GM12878 (cell line): ENCODE results near the gene NINJ1. TPM values are rescaled to one million over a fixed set of nuclear protein-coding genes. Genes with fewer than 3 reads are reported as not detected.

Experiments used
- ATAC-seq: fragments of 200-7000 bp; cut with Tn5 transposase; 3 replicates; pipeline ENCODE4 v1.9.1; 2020; ENCODE audit warnings: mild to moderate bottlenecking, moderate library complexity
- BruUV-seq: library from RNA; stranded (reverse); fragments of 400-500 nt; replicated peaks from 2 replicates; lab custom pipeline; 2021; lab: Mats Ljungman, UMichigan
- CTCF ChIA-PET: fragments of 300-600 bp; sonication (Branson Sonifier 250); formaldehyde crosslinking; extraction: SDS; loops from one replicate; lab custom pipeline; 2021; ENCODE audit warnings: inconsistent platforms; lab: Yijun Ruan, JAX
- POLR2A ChIA-PET: fragments of 350-600 bp; formaldehyde crosslinking; extraction: SDS; loops from one replicate; lab custom pipeline; 2021; ENCODE audit warnings: inconsistent platforms; lab: Charles Lee
- RAD21 ChIA-PET: fragments of 300-600 bp; sonication (Branson Sonifier 250); formaldehyde crosslinking; loops from one replicate; lab custom pipeline; 2023; ENCODE audit warnings: antibody characterized with exemption; ENCODE audit not compliant: unreplicated experiment; lab: Charles Lee
- SMC1A ChIA-PET: fragments of 300-600 bp; sonication (Branson Sonifier 250); formaldehyde crosslinking; loops from one replicate; lab custom pipeline; 2023; ENCODE audit not compliant: unreplicated experiment, uncharacterized antibody; lab: Charles Lee
- DNase-seq: peaks from one replicate; pipeline ENCODE4 v3.0.0-alpha.2; 2011; ENCODE audit warnings: low read depth, low spot score
- FAIRE-seq: peaks from 3 replicates; lab custom pipeline; 2011; peaks lifted over from hg19 to GRCh38; lab: Jason Lieb, UNC
- H2AFZ ChIP-seq: 2 replicates; pipeline ENCODE4 v1.6.0; 2011; ENCODE audit warnings: low read depth, low read length, control low read depth; ENCODE audit not compliant: control insufficient read depth
- H3K27ac ChIP-seq: 2 replicates; pipeline ENCODE4 v1.5.1; 2011; ENCODE audit warnings: control low read depth; ENCODE audit not compliant: control insufficient read depth, insufficient read depth
- H3K27me3 ChIP-seq, 2 experiments: replicated peaks in 1 of 2; 2 replicates each; pipeline versions ENCODE4 v1.6.0 to v1.6.1; 2011; ENCODE audit warnings: low read length in 1 of 2; ENCODE audit not compliant: control insufficient read depth in 2 of 2, insufficient read depth in 2 of 2
- H3K36me3 ChIP-seq, 2 experiments: 2 replicates each; pipeline ENCODE4 v1.5.1; 2011; ENCODE audit warnings: low read length in 1 of 2; ENCODE audit not compliant: control insufficient read depth in 2 of 2, insufficient read depth in 2 of 2
- H3K4me1 ChIP-seq: 2 replicates; pipeline ENCODE4 v1.6.1; 2011; ENCODE audit warnings: mild to moderate bottlenecking, low read length, moderate library complexity, mixed read lengths; ENCODE audit not compliant: control insufficient read depth, insufficient read depth
- H3K4me2 ChIP-seq: 2 replicates; pipeline ENCODE4 v1.6.0; 2011; ENCODE audit warnings: control low read depth; ENCODE audit not compliant: control insufficient read depth, insufficient read depth
- H3K4me3 ChIP-seq: fragments of 200-600 bp; sonication (generic); 2 replicates; pipeline ENCODE4 v1.5.1; 2016
- H3K79me2 ChIP-seq: 2 replicates; pipeline ENCODE4 v1.6.0; 2011; ENCODE audit warnings: low read length; ENCODE audit not compliant: control insufficient read depth, insufficient read depth
- H3K9ac ChIP-seq: 2 replicates; pipeline ENCODE4 v1.8.0; 2011; ENCODE audit warnings: low read length, control low read depth, mixed read lengths; ENCODE audit not compliant: control insufficient read depth, insufficient read depth
- H3K9me3 ChIP-seq: replicated peaks from 3 replicates; pipeline ENCODE4 v1.5.1; 2011; ENCODE audit warnings: mild to moderate bottlenecking, low read length; ENCODE audit not compliant: control insufficient read depth, insufficient read depth
- H4K20me1 ChIP-seq: 2 replicates; pipeline ENCODE4 v1.6.0; 2011; ENCODE audit not compliant: control insufficient read depth, insufficient read depth
- BCL11A ChIP-seq: IDR thresholded peaks from 2 replicates; pipeline ENCODE4 v1.6.1; 2011; ENCODE audit warnings: low read depth, low read length
- BRCA1 ChIP-seq: IDR thresholded peaks from 2 replicates; pipeline ENCODE4 v1.6.1; 2011; ENCODE audit warnings: low read depth, low read length, improper control_type of control experiment
- CHD2 ChIP-seq: IDR thresholded peaks from 2 replicates; pipeline ENCODE4 v1.6.1; 2011; ENCODE audit warnings: low read depth, low read length, improper control_type of control experiment, borderline replicate concordance
- CUX1 ChIP-seq: IDR thresholded peaks from 2 replicates; pipeline ENCODE4 v1.6.1; 2012; ENCODE audit warnings: improper control_type of control experiment, low read depth, low read length; ENCODE audit not compliant: insufficient replicate concordance
- ESRRA ChIP-seq: IDR thresholded peaks from 2 replicates; pipeline ENCODE4 v1.6.1; 2012; ENCODE audit warnings: mild to moderate bottlenecking, low read length, improper control_type of control experiment
- FOXK2 ChIP-seq: fragments of 450-650 bp; IDR thresholded peaks from 2 replicates; pipeline ENCODE4 v1.6.1; 2017; ENCODE audit warnings: mild to moderate bottlenecking, moderate library complexity
- GATAD2B ChIP-seq: fragments of 450-650 bp; conservative IDR thresholded peaks from 2 replicates; pipeline ENCODE4 v1.6.1; 2017; ENCODE audit warnings: low read depth, mild to moderate bottlenecking, moderate library complexity
- HDAC2 ChIP-seq: fragments of 200-600 bp; sonication (generic); IDR thresholded peaks from 2 replicates; pipeline ENCODE4 v1.6.1; 2017
- MTA3 ChIP-seq: IDR thresholded peaks from 2 replicates; pipeline ENCODE4 v1.6.1; 2012; ENCODE audit warnings: low read length, inconsistent platforms, borderline replicate concordance
- PAX5 ChIP-seq: IDR thresholded peaks from 2 replicates; pipeline ENCODE4 v1.6.1; 2011; ENCODE audit warnings: low read depth, low read length, borderline replicate concordance
- RAD51 ChIP-seq: fragments of 450-650 bp; IDR thresholded peaks from 2 replicates; pipeline ENCODE4 v1.6.1; 2016; ENCODE audit warnings: moderate library complexity, mild to moderate bottlenecking, inconsistent platforms
- SMAD5 ChIP-seq: IDR thresholded peaks from 2 replicates; pipeline ENCODE4 v1.6.1; 2016; ENCODE audit warnings: antibody characterized with exemption, low read depth
- SMARCA5 ChIP-seq: fragments of 450-650 bp; IDR thresholded peaks from 2 replicates; pipeline ENCODE4 v1.6.1; 2017; ENCODE audit warnings: mild to moderate bottlenecking
- SP1 ChIP-seq: IDR thresholded peaks from one replicate; pipeline ENCODE4 v1.6.1; 2011; ENCODE audit warnings: low read depth, low read length
- SUZ12 ChIP-seq: fragments of 200-600 bp; sonication (generic); IDR thresholded peaks from one replicate; pipeline ENCODE4 v1.6.1; 2018; ENCODE audit warnings: antibody characterized with exemption, mild to moderate bottlenecking; ENCODE audit not compliant: unreplicated experiment
- USF2 ChIP-seq: IDR thresholded peaks from 2 replicates; pipeline ENCODE4 v1.6.1; 2011; ENCODE audit warnings: low read depth, low read length, improper control_type of control experiment, borderline replicate concordance
- ZNF217 ChIP-seq: fragments of 450-650 bp; IDR thresholded peaks from 2 replicates; pipeline ENCODE4 v1.6.1; 2017; ENCODE audit warnings: antibody characterized with exemption, mild to moderate bottlenecking
- WGBS: methylation state at CpG from one replicate; pipeline ENCODE4 v1.1.6; 2016; ENCODE audit warnings: low lambda C conversion rate; ENCODE audit not compliant: insufficient replicate concordance, insufficient coverage; ENCODE audit errors: missing lambda C conversion rate; 5-methylcytosine and 5-hydroxymethylcytosine counted together
- in situ Hi-C: fragments of 300-500 bp; cut with MboI; formaldehyde crosslinking; loops from 9 replicates; pipeline ENCODE4 v1.14.3; 2018; ENCODE audit warnings: mixed read lengths
- intact Hi-C: fragments of 100-400 bp; cut with micrococcal nuclease; formaldehyde crosslinking; loops from one replicate; pipeline ENCODE4 v1.14.2; 2022; ENCODE audit not compliant: unreplicated experiment
- polyA plus RNA-seq, 11 experiments: library from polyadenylated mRNA; depleted of rRNA in 4 of 11; unstranded in 6 of 11; stranded (reverse) in 5 of 11; fragments of >200 nt; fragmentation: Nextera tagmentation in 4 of 11; fragmentation: Illumina TruSeq in 1 of 11; extraction: Ambion mirVana in 4 of 11; extraction: Trizol in 1 of 11; gene quantifications; 1 replicate in 1 of 11; 2 replicates in 10 of 11; pipeline versions ENCODE4 v1.2.1 to v1.2.3, GENCODE V29; 2011 to 2016; ENCODE audit warnings: inconsistent platforms in 2 of 11, missing spikeins in 2 of 11, low read depth in 1 of 11
- total RNA-seq, 4 experiments: library from RNA; depleted of rRNA in 3 of 4; stranded (reverse); fragments of >200 nt in 3 of 4; fragmentation: Illumina TruSeq in 1 of 4; extraction: Trizol in 1 of 4; gene quantifications; 2 replicates each; pipeline versions ENCODE4 v1.2.1 to v1.2.3, GENCODE V29; 2013 to 2021

The NINJ1 gene
- total and polyA plus RNA-seq, 10 of the 15 experiments (the other 5 are each of a cell fraction or from before 2014, with no cell fraction given) = 0.64 to 33.5 (median 17.1) TPM

- TF ChIP-seq ESRRA = no peak
- TF ChIP-seq, all 136 proteins: peak for 0
Measured at GRCh38 chr9:93096811-93097382, 37.2 kb downstream of the NINJ1 start (continued).

GRCh38 chr9:93096131-93096802 is 37.8 kb downstream of the NINJ1 start, which contains the start of gene CARD19:
CARD19 (plus strand) TSS chr9:93096217; CDS start chr9:93096346, 129 bp downstream.
- intact Hi-C loops = loop anchor here (5.0 kb wide), 1 partner anchor 356 kb away; the partner anchor contains the start of genes FAM120A and FAM120AOS
- H3K9ac ChIP-seq = peak within 1 kb of the TSS; percentile 97
- 0% methylated on average over 47 of the region's 65 CpGs for WGBS
- TF ChIP-seq FOXK2 = no peak
- no peak for TF ChIP-seq SUZ12
- TF ChIP-seq CUX1 = no peak
- TF ChIP-seq RAD51 = no peak
- no peak for TF ChIP-seq CHD2
- TF ChIP-seq SMAD5 = no peak
- TF ChIP-seq MTA3 = no peak
- TF ChIP-seq ZNF217 = peak; percentile 59; the same call in 1 of the 2 replicates
- TF ChIP-seq SMARCA5 = peak; percentile 63; the same call in 1 of the 2 replicates
- no peak for TF ChIP-seq BCL11A
- TF ChIP-seq HDAC2 = no peak
- no peak for TF ChIP-seq USF2
- no peak for TF ChIP-seq PAX5
- no peak for TF ChIP-seq BRCA1
- peak; percentile 97 for TF ChIP-seq GATAD2B
- TF ChIP-seq SP1 = peak; percentile 1

More at GRCh38 chr9:93096131-93096802, 37.8 kb downstream of the NINJ1 start, which contains the start of gene CARD19:
- H3K4me3 ChIP-seq = peak within 1 kb of the TSS; percentile 86
- peak within 1 kb of the TSS; percentile 99 for H3K27ac ChIP-seq
- H3K9me3 ChIP-seq = peaks cover 2% of the 10 kb centered on the region
- H3K4me1 ChIP-seq = peaks cover 55% of the 10 kb centered on the region
- peak within 1 kb of the TSS; percentile 67 for H2AFZ ChIP-seq
- H3K36me3 ChIP-seq = no peaks in the 10 kb centered on the region
- peak within 1 kb of the TSS; percentile 95 for H3K4me2 ChIP-seq
- ChIA-PET CTCF (interaction anchor here (0.8 to 5.3 kb wide), 3 partner anchors 9 to 35 kb away, joined by 4 to 44 read pairs (median 4); no protein-coding TSS in a partner anchor), SMC1A (interaction anchor here (1.3 to 3.7 kb wide), 3 partner anchors 12 to 141 kb away, joined by 4 to 28 read pairs (median 5); no protein-coding TSS in a partner anchor), POLR2A (interaction anchor here (1.1 to 2.9 kb wide), 7 partner anchors 9 to 40 kb away, joined by 4 to 36 read pairs (median 8); partner anchors contain the start of gene NINJ1), RAD21 (interaction anchor here (0.6 to 5.4 kb wide), 3 partner anchors 12 to 1066 kb away, joined by 3 to 23 read pairs (median 12); no protein-coding TSS in a partner anchor)
- H4K20me1 ChIP-seq = no peaks in the 10 kb centered on the region
- no TSS peak for BruUV-seq
- H3K79me2 ChIP-seq = peaks cover 20% of the 10 kb centered on the region
- no peak for FAIRE-seq
- ATAC-seq = peak; percentile 64
- no peak for DNase-seq
- in situ Hi-C loops = no loop called here
- no peaks in the 10 kb centered on the region for H3K27me3 ChIP-seq
